DND-41 (cell line): ENCODE data around the gene GABRE.

Experiments
- EZH2 ChIP-seq: IDR thresholded peaks from 3 replicates; pipeline ENCODE4 v1.6.1; 2012; ENCODE audit warnings: borderline replicate concordance, low read depth, mild to moderate bottlenecking, moderate library complexity, low read length, inconsistent platforms; ENCODE audit not compliant: severe bottlenecking
- TF ChIP-seq, protein P1 (sequence below): IDR thresholded peaks from 2 replicates; pipeline ENCODE4 v1.5.1; 2012; ENCODE audit warnings: borderline replicate concordance, low read length, moderate library complexity, mild to moderate bottlenecking; ENCODE audit not compliant: poor library complexity, severe bottlenecking; ENCODE audit errors: extremely low read depth

DNA sequence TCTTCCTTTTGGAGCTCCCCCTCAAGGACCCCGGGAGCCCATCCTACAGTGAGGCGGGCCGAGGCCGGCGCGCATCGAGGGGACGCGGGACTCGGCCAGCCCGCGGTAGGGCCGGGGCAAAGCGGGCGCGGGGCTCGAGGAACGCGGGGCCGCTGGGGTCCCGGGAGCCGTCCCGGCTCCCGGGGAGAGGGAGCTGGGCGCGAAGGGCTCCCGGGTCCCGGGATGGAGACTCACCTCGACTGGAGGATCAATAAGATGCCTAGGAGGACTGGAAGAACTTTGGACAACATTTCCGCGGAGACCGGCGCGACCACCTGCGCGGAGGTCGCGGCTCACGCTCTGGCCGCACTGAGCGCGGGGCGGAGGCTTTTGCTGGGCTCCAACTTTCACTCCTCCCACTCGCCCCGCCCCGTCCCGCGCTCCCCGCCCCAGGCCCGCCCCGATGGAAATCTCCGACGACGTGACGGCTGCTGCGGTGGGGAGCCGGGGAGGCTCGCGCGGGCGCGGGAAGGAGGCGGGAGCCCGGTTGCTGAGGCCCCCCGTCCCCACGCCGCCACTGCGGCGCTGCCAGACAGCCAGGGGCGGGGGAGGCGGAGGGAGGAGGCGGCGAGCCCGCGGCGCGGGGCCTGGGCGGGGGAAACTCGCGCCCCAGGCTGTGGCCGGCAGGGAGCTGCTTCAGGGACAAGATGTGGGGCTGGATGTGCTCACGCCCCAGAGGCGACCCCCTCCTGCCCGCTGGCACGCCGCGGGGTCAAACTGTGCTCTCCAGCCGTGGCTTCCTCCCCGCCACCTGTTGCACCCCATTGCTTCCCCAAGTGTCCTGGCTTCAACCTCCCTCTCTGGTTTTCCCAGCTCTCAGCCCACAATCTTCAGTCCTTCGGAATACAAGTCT is at the start of gene GABRE:
- TF ChIP-seq EZH2: no peak
- TF ChIP-seq, protein P1, sequence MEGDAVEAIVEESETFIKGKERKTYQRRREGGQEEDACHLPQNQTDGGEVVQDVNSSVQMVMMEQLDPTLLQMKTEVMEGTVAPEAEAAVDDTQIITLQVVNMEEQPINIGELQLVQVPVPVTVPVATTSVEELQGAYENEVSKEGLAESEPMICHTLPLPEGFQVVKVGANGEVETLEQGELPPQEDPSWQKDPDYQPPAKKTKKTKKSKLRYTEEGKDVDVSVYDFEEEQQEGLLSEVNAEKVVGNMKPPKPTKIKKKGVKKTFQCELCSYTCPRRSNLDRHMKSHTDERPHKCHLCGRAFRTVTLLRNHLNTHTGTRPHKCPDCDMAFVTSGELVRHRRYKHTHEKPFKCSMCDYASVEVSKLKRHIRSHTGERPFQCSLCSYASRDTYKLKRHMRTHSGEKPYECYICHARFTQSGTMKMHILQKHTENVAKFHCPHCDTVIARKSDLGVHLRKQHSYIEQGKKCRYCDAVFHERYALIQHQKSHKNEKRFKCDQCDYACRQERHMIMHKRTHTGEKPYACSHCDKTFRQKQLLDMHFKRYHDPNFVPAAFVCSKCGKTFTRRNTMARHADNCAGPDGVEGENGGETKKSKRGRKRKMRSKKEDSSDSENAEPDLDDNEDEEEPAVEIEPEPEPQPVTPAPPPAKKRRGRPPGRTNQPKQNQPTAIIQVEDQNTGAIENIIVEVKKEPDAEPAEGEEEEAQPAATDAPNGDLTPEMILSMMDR: no peak
